GM12873 (cell line): ENCODE measurements around the gene WDR45B.

Experiments
- CTCF ChIP-seq: IDR thresholded peaks from 2 replicates; pipeline ENCODE4 v1.5.1; 2012; ENCODE audit warnings: low read depth, mild to moderate bottlenecking, moderate library complexity, low read length, control low read depth; ENCODE audit not compliant: insufficient read depth; ENCODE audit errors: missing control alignments

Gene WDR45B

GRCh38 chr17:82684228-82684841, 36.1 kb upstream of the WDR45B start:
- no peak for TF ChIP-seq CTCF

- TF ChIP-seq CTCF = no peak
Observed at GRCh38 chr17:82683534-82683933, 35.3 kb upstream of the WDR45B start.

GRCh38 chr17:82681547-82681946, 33.3 kb upstream of the WDR45B start:
- no peak for TF ChIP-seq CTCF

GRCh38 chr17:82679586-82680465, 31.6 kb upstream of the WDR45B start:
- TF ChIP-seq CTCF = no peak

GRCh38 chr17:82678265-82678891, 30.1 kb upstream of the WDR45B start:
- TF ChIP-seq CTCF = no peak

GRCh38 chr17:82677353-82677925, 29.2 kb upstream of the WDR45B start:
- TF ChIP-seq CTCF = no peak
